A172 (cell line): ENCODE results near the gene KIRREL2. TPM values are rescaled to one million over a fixed set of nuclear protein-coding genes. Genes with fewer than 3 reads are reported as not detected.
"Not testable (repeated sequence)": the region's sequence is repeated elsewhere in the genome, so short reads cannot be mapped to it uniquely, and the experiment has no call there.

Source experiments
- DNase-seq: peaks from one replicate; pipeline ENCODE4 v3.0.0-alpha.2; 2015; ENCODE audit warnings: low spot score
- total RNA-seq: library from RNA; depleted of rRNA; stranded (reverse); fragments of >200 nt; shearing (Covaris generic); gene quantifications from 2 replicates; pipeline ENCODE4 v1.2.3, GENCODE V29; 2014

Gene KIRREL2
- total RNA-seq, 1 experiment from 2014 or later = 0.83 TPM

DNA sequence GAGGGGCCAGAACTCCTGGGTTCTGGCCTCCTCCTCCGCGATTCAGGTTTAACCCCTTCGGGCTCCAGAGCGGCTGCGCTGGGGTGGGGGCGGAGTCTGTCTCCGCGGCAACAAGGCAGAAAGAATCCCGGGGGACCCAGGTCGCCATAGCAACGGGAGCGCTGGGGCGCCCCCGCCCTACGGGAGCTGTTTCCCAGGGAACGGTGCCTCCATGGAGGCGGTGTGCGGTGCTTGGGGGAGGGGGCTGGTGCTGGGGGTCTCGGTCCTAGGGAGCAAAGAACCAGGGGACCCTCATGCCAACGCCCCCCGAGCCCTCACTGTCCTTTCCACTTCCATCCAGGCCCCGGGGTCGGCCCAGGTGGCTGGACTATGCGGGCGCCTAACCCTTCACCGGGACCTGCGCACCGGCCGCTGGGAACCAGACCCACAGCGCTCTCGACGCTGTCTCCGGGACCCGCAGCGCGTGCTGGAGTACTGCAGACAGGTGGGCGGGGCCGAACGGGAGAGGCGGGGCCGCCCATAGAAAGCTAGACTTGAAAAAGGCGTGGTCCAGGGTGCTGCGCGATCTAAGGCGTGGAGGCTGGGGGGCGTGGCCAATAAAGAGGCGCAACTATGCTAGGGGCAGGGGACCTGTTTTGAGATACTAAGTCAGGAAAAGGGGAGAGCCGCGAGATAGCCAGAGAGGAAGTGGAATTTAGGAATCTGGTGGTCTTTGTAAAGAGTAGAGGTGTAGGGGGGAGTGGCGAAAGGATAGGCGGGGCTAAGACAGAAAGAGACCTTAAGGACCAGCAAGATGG, 12.8 kb downstream of the KIRREL2 start:
- peak; percentile 87 for DNase-seq

DNA sequence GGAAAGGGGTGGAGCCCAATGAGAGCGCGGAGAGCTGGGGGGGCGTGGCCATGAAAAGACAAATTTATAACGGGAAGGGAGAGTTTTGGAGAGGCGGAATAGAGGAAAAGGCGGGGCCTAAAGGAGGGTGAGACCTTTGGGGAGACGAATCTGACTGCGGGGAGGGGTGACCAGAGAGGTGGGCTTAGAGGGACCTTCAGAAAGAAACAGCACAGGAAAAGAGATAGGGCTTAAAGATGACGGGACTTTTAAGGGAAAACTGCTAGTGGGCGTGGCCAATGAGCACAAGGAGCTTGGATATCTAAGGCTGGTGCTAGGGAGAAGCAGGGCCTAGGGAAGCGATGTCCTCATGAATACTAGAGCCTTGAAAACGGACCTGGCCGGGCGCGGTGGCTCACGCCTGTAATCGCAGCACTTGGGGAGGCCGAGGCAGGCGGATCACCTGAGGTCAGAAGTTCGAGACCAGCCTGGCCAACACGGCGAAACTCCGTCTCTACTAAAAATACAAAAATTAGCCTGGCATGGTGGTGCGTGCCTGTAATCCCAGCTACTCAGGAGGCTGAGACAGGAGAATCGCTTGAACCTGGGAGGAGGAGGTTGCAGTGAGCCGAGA, 13.5 kb downstream of the KIRREL2 start:
- DNase-seq = peak; percentile 85

GRCh38 chr19:35870798-35871197, 14.1 kb downstream of the KIRREL2 start:
- DNase-seq = no peak

- no peak for DNase-seq
Measured at GRCh38 chr19:35871611-35872010, 14.9 kb downstream of the KIRREL2 start.

DNA sequence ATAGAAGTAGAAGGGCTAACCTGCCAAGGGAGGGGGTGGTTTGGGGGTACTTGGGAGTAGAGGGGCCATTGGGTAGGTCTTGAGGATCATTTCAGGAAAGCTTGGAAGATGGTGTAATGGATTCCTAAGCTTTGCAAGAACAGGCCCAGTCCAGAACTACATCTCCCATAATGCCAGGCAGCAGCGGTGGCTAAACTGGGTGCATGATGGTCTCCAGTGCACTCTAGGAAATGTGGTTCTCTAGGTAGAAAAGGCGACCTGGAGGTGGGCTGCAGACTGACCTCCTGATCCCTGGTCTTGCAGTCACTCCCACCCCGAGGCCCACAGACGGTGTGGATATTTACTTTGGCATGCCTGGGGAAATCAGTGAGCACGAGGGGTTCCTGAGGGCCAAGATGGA, 15.5 kb downstream of the KIRREL2 start:
- DNase-seq = no peak

- no peak for DNase-seq
Measured at GRCh38 chr19:35874392-35874930, 17.8 kb downstream of the KIRREL2 start.

- no peak for DNase-seq
Measured at GRCh38 chr19:35879068-35879467, 22.4 kb downstream of the KIRREL2 start.

GRCh38 chr19:35879770-35880317, 23.1 kb downstream of the KIRREL2 start:
- peak; percentile 90 for DNase-seq

DNA sequence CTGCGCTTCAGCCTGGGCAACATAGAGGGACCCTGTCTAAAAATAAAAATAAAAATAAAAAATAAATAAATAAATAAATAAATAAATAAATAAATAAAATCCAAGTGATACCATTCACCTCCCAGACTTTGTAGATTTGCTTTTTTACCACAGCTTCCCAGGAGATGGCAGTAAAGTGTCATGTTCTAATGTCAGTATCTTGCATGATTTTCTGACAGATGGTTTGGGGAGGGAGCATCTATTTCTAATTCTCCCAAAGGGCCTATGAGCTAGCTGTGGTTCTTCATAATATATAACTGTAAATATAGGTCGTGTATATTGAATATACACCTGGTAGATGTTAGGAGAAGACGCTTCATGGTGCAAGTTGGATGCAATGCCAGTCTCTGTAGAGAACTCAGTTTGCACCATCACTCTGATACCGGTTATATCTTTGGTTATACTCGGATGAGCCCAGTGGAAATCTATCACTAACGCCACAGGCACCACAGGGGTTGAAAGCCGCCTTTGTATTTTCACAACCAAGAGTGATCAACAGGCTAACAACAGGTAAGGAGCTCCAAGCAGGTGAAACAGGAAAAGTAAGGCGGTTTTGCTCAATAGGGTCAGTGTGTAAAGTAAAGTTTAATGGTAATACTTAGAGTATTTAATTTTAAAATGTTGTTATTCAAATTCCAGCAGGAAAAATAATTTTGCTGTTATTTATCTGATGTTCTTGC, 25.6 kb downstream of the KIRREL2 start:
- DNase-seq = peak; percentile 64

- DNase-seq = no peak
Measured at GRCh38 chr19:35883882-35884281, 27.2 kb downstream of the KIRREL2 start.

DNA sequence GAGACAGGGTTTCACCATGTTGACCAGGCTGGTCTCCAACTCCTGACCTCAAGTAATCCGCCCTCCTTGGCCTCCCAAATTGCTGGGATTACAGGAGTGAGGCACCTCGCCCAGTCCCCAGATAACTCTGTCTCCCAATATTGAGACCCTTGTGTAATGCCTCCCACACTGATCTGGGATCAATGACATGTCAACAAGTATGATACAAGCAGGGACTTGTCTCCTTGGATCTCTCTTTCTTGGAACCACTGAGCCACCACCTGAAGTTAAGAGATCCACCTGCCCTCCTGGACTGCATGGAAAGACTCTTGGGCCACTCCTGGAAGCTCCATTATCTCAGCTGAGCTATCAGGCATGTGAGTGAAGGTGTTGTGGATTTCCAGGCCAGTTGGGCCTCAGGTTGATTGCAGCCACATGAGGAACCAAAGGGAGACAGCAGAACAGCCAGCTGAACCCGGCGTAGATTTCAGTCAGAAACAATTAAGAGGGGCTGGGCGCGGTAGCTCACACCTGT, 28.6 kb downstream of the KIRREL2 start:
- DNase-seq = no peak

DNA sequence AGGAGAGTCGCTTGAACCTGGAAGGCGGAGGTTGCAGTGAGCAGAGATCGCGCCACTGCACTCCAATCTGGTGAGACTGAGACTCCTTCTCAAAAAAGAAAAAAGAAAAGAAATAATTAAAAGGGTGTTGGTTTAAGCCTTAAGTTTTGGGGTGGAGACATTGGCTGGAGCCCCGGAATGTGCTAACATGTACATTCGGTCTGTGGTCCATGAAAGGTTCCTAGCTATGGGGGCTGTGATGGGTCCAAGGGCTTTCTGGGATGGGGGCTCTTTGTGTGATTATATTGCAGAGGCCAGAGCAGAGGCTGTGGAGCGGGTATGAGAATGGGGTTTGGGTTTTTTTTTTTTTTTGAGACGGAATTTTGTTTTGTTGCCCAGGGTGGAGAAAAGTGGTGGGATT, 29.2 kb downstream of the KIRREL2 start:
- DNase-seq = no peak

- DNase-seq = no peak
Measured at GRCh38 chr19:35887197-35887596, 30.5 kb downstream of the KIRREL2 start.

DNA sequence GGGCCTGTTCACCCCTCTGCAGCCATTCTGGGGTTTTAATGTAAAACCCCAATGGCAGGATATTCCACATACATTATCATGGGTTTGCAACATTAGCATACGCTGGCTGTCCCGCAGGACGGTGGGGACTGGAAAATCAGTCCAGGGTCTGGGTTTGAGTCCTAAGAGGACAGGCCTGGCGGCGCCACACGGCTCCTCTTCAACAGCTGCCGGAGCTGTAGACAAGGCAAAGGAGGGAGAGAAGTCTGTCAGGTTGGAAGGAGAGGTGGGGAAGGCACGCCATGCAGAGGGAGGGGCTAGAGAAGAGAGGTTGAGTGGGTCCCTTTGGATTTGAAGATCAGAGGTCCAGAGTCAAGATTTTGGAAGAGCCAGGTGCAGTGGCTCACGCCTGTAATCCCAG, 31.7 kb downstream of the KIRREL2 start:
- DNase-seq = no peak

DNA sequence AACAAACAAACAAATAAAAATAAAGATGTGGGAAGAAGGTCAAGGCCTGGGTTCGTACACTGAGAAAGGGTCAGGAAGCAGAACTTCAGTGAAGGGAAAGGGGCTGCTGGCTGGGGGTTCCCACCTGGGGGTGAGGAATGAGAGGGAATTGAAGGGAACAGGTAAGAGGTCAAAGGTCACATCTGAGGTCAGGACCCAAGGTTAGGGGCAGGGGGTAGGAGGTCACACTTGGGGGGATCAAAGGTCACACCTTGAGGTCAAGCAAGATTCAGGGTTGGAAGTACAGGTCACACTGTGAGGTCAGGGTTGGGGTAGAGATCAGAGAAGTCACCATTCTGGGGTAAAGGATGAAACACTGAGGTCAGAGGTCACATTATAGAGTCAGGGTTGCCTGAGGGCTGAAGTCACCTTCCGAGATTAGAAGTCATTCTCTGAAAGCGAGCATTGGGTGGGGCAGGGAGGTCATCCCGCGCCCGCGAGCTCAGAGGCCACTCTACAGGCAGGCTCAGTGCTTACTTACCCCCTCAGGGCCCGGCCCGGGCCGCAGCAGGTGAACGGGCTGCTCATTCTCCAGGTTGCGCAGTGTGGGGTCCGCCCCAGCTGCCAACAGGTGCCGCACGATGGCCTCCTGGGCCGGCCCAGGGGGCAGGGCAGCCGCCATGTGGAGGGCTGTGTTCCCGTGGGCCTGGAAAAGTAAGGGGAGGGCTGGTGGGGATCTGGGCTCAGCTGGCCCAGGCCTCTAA, 32.8 kb downstream of the KIRREL2 start:
- no peak for DNase-seq

DNA sequence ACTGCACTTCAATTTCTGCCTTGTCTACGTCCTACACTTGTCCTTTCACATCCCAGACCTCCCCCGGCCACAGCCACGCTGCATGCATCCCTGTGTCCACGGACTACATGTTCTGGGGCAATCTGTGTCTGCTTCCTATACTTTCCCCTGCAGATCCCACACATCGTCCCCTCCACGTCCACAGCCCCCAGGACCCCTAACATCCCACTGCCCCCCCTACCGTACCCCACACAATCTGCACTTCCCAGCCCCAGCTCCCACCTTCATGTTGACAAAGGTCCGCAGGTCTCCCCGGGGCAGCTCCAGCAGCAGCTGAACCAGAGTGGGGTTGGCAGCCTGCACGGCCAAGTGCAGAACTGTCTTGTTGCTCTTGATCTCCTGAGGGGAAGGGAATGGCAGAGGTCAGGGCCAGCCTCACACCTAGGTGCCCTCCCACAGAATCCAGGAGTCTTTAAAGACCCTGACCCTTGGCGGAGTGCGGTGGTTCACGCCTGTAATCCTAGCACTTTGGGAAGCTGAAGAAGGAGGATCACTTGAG, 33.5 kb downstream of the KIRREL2 start:
- no peak for DNase-seq

DNA sequence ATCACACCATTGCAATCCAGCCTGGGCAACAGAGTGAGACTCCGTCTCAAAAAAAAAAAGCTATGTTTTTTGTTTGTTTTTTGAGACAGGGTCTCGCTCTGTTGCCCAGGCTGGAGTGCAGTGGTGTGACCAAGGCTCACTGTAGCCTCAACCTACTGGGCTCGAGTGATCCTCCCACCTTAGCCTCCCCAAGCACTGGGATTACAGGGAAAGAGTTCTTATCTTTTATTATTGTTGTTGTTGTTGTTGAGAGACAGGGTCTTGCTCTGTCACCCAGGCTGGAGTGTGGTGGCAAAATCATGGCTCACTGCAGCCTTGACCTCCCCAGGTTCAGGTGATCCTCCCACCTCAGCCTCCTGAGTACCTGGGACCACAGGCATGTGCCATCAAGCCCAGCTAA, 35.1 kb downstream of the KIRREL2 start:
- DNase-seq = not testable (repeated sequence)

- no peak for DNase-seq
Measured at GRCh38 chr19:35894342-35894741, 37.6 kb downstream of the KIRREL2 start.

DNA sequence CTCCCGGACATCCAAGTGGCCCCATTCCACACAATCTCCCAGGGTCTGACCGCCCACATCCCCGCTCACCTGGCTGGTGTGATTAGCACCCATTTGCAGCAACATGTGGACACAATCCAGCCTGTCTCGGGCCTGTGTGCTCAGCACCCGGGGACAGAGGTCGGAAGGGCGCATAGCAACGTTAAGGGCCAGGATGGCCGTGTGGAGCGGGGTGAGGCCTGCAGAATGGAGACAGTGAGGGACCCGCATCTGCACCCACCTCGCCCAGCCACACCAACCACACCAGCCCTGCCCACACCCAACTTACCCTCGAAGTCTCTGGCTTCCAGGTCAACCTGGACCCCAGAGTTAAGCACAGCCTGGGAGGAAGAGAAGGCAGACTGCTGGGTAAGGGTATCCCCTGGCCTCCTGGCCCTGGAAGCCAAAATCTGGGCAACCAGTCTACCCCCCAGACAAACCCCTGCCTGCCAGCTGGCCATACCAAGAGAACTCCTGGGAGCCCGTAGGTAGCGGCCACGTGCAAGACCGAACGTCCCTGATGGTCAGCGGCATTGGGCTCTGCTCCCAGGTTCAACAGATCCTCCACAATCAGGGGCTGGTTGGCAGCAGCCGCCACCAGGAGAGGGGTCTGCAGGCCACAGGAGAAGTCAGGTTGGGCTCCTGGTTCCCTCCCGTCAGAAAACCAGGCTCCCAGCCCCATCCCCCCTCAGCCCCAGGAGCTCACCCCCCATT, 39.4 kb downstream of the KIRREL2 start:
- DNase-seq = no peak

- DNase-seq = no peak
Measured at GRCh38 chr19:35896643-35897040, 39.9 kb downstream of the KIRREL2 start.
